HG03354 (cell line): ENCODE measurements around the gene NRXN2.

Experiments used
- ATAC-seq: cut with Tn5 transposase; IDR thresholded peaks from one replicate; pipeline ENCODE4 v1.9.1; 2021; ENCODE audit warnings: mild to moderate bottlenecking; ENCODE audit not compliant: unreplicated experiment, poor library complexity, severe bottlenecking

The NRXN2 gene

DNA sequence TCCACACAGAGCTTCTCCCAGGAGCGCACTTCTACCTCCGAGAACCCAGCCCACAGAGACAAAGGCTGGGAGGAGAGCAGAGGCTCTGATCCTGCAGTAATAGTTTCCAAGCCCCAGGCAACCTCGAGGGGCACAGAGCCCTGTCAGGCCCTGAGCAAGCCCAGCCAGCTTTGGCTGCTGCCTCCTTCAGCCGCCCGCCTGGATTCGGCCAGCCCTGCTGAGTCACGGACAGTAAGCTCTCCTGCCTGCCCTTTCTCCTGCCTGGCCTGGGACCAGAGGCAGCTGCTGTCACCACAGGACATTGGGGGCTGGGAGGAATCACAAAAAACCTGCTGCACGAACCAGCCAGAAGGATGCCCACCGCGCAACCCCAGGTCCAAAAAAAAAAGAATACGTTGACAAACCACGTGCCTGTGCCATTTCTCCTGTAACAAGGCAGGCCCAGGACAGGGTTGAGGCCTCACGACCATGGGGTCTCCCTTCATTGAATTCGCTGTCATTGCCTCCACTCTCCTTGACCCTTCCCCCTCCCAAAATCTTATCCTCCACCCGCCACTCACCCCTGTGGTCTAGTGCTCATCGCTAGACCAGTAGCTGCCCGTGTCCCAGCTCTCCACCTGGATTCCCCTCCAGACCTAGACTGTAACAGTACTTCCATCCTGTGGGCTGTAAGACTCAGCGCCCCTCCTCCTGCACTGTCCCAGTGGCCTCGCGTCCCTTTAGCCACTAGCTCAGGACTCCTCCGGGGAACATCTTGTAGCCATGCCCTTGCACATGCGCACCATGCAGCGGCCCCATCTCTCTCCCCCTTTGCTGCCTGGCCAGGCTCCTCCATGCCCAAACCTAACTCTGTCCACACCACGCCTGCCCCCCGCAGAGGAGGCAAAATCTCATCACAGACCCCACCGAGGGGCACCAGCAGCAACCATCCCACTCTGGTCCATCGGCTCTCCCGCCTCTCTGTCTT is 139.4 kb downstream of the NRXN2 start:
- ATAC-seq = no peak

DNA sequence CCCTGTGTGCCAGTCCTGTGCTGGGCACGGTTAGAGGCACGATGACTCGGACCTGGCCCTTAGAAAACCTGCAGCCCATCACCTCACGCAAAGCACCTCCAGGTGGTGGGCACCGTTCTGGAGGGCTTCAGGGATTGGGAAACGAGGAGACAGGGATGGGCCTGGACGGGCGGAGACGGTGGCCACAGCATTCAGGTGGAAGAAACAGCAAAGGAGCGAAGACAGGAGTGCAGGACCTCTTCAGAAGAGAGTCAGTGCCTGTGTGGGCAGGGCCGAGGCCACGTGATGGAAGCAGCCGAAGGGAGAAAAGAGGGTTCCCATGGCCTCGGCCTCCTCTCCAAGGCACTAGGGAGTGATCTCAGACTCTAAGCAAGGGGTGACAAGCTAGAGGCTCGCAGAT is 140.1 kb downstream of the NRXN2 start:
- no peak for ATAC-seq

DNA sequence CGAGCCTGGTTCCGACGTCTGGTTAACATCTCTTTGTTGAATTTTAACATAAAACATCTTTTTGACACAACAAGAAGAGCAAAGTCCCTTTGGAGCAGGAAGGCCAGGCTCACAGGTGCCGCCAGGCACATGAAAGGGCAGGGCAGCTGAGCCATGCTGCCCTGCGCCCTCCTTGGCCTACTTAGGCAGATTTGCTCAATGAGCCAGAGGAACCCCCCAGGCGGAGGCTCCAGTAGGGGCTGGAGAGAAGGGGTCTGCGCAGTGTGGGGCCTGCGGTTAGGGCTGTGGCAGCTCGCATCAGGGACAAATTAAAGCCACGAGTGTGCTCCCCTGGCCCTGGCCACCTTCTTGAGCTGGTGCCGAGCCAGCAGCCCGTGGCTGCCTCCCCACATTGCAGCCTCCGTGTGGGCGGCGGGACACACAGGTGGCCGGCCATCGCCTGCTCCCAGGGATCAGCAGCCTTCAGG is 141.9 kb downstream of the NRXN2 start:
- ATAC-seq = no peak

DNA sequence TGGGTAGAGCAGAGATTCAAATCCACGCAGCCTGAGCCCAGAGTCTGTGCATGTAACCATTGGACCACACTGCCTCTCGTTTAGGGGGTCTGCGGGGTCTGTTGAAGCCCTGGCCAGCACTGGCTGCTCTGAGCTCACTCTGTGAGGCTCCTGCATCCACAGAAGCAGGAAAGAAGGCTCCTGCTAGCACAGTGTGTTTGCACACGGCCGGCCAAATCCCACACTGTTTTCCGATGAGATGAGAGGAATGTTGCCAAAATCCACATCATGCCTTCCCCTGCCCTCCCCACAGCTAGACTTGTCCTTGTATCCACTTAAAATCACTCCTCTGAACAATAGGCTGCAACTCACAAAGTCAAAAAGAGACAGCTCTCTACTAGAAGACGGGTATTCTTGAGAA is 142.6 kb downstream of the NRXN2 start:
- no peak for ATAC-seq

DNA sequence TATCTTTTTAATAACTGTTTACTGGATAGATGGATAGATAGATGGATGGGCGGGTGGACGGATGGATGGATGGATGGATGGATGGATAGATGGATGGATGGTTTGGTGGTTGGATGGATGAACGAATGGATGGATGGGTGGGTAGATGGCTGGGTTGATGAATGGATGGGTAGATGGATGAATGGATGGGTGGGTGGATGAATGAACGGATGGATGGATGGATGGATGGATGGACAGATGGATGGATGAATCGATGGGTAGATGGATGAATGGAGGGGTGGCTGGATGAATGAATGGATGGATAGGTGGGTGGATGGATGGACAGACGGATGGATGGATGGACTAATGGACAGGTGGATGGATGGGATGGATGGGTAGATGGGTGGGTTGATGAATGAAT is 145.8 kb downstream of the NRXN2 start:
- ATAC-seq = no peak

DNA sequence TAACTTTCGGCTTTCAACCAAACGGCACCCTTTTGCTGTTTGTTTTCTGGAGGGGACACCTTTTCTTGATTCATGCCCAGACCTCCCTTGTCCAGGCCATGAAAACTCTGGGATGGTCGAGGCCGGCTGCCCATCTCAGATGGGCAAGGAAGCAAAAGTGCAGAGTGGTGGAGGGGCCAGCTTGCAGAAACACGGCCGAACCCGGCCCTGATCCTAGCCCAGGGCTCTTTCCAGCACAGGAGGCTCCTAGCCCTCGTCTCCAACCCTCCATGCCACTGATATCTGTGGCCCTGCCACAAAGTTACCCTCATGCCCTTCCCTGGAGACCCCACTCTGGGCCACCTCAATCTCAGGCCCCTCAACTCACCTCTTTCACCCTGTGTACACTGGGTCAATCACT is 150.9 kb downstream of the NRXN2 start:
- no peak for ATAC-seq

DNA sequence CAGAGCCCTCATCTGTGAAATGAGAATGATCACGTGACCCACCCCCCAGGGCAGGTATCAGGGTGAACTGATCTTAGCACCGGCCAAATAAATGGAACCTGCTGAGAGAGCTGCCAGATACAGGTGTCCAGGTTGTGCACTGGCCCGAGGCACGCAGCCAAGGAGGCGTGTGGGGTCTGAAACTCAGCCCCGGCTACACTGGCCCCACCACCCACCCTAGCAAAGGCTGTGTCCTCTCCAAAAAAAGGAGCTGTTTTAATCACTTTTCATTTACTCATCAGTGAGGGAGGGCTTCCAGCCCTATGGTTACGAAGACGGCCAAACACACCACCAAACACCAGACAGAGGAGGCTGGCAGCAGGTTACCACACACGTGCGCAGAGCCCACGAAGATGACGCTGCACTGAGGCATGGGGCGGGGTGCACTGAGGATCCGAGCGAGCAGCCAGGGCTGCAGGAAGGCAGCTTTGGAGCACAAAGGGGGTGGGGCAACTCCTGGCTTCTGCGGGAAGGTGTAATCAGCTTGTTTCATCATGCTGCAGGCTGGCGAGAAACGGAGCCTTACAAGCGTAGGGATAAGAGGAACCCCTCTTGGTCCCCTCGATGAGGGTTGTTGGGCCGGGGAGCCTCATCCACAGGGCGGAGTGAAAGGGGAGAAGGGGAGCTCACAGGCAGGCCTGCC is 151.4 kb downstream of the NRXN2 start:
- ATAC-seq = no peak

DNA sequence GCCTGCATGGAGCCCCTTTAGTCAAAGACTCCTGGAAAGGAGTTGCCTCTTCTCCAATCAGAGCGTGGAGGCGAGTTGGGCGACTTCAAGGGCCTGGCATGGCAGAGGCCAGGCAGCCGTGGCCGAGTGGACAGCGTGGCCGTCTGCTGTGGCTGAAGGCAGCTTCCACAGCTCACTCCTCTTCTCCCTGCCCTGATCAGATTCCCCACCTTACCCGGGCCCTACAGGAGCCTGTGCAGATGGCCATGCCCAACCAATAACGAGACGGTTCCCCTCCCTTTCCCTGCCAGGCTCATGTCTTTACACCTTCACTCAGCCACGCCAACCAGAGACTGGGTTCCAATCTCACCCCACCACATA is 152.0 kb downstream of the NRXN2 start:
- no peak for ATAC-seq

DNA sequence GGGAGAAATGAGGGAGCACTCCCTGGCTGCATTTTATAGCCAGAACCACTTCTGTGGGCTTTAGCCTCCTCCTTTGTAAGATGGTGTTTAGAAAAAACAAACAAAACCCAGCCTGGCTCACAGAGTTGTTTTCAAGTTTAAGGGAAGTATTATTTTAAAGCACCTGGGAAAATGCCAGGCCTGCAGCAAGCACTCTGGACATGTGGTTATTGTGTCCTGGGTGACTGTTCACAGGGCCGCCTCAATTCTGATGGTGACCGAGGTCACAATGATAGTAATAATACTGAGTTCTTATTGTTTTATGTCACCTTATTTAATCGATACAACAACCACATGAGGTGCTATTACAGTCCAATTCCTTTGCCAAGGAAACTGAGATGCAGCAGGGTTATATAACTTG is 152.7 kb downstream of the NRXN2 start:
- ATAC-seq = no peak

DNA sequence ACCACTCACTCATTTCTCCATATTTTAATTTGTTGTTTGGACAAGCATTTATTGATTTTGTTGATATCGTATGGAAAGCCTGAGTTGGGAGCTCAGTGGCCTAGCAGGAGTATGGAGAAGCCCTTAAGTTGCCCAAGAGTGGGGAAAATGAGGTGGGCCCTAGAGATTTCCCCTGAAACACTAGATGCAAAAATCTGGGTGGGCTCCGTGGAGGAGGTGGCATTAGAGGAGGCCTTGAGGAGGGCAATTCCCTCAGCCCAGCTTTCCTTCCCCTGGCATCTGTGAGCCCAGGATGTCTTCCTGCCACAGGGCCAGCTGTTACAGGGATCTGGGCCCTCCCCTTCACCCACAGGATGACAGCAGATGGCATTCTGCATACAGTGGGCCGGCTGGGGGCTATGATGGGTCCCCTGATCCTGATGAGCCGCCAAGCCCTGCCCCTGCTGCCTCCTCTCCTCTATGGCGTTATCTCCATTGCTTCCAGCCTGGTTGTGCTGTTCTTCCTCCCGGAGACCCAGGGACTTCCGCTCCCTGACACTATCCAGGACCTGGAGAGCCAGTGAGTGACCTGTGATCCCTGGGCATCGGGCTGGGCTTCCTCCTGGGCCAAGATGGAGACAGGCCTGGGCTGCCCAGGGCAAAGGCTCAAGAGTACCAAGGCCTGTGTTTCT is 153.6 kb downstream of the NRXN2 start:
- no peak for ATAC-seq

DNA sequence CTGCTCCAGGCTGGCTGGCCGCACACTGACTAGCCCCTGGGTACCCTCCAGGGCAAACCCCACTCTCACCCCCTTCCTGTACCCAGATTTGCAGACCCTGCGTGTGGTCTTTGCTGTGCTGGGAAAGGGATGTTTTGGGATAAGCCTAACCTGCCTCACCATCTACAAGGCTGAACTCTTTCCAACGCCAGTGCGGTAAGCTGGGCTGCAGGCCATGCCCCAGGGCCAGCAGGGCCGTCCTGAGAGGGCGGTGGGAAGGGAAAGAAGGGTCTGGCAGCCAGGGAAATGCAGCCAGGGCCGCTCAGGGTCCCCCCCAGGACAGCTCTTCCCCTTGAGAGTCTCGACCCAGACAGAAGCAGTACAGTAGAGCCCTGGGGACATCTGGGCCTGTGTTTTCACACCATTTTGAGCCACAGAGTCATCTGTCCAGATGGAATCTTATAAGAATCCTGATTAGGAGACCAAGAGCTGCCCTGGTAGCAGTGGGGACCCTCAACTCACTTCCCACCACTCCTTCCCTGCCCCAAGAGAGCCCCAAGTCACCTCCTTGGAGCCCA is 154.3 kb downstream of the NRXN2 start:
- ATAC-seq = no peak

DNA sequence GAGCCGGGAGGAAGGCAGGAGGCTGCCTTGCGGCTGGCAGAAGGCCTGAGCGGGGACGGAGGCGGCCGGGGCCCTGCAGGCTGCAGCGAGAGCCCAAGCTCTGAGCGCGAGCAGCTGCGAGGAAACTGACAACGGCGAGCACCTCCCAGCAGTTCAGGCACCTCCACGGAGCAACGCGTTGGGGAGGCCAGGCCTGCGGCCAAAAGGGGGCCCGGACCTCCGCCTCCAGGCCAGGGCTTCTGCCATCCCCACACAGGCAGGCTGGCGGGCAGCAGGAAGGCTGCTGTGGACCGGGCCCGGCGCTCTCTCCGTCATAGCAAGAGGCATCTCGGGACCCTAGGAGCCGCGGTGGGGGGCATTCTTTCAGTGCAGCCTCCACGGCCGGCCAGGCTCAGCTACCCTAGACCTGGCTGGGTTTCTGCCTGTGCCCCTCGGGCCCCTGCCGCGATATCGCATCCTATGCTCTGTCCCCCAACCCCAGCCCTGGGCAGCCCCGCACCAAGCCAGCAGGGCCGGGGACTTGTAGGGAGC is 154.9 kb downstream of the NRXN2 start:
- no peak for ATAC-seq

DNA sequence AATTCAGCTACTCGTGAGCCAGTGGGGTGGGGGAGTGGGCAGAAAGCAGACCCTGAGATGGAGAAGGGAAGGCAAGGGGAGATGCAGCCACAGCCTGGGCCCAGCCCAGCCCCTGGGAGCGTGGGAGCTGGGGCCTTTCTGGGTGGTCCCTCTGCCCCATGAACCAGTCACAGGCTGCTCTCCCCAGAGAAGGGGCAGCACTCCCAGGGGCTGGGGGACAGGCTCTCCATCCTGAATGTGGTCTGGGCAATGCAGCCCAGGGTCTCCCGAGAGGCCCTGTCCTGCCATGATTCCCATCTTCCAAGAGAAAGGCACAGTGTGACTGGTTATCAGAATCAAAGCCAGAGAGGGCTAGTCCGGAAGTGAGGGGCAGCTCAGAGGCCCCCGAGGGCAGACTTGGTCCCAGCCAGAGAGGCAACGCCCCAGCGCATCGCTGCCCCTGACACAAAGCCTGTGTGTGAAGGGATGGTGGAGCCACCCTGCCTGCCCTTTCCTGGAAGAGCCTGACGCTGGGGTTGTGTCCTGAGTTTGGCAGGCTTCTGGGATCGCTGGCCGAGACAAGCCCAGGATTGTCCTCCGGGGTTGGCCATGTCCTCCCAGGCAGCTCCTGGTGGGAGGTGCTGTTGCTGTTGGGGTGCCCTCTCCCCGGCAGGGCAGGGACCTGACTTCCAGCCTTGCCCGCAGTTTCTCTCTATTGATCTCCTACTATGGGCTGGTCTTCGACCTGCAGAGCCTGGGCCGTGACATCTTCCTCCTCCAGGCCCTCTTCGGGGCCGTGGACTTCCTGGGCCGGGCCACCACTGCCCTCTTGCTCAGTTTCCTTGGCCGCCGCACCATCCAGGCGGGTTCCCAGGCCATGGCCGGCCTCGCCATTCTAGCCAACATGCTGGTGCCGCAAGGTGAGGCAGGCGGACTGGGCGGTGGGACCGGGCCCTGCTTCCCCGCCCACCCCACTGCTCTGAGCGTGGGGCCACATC is 155.8 kb downstream of the NRXN2 start:
- no peak for ATAC-seq

DNA sequence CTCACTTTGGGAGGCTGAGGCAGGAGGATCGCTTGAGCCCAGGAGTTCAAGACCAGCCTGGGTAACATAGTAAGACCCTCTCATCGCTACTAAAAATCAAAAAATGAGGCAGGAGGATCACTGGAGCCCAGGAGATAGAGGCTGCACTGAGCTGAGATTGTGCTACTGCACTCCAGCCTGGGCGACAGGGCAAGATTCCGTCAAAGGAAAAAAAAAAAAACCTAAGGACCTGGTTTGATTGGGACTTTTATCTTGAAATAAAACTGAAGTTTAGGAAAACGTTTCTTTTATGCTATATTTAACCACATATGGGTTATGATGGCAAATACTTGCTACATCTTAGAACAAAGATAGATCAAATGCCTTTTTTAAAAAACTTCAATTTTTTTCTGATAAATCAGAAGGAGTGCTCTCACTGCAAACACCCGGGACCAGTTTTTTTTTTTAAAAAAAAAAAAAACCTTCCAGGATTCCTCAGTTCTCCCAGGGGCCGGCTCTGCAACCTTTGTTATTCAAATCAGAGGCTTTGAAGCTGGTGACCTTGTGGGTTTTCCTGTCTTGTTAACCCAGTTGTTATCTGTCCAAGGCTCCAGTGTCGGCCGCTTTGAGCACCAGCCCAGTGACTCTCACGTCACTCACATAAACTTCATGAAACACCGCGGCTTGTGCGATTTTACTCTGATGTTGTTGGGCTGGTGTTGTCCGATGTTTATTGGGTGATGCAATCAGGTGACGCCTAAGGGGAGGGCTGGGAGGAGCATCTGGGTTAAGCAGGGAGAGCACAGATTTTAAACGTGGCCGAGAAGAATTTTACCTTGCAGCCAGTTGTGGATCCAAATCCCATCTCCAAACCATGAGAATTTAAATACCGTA is 156.7 kb downstream of the NRXN2 start:
- ATAC-seq = no peak

DNA sequence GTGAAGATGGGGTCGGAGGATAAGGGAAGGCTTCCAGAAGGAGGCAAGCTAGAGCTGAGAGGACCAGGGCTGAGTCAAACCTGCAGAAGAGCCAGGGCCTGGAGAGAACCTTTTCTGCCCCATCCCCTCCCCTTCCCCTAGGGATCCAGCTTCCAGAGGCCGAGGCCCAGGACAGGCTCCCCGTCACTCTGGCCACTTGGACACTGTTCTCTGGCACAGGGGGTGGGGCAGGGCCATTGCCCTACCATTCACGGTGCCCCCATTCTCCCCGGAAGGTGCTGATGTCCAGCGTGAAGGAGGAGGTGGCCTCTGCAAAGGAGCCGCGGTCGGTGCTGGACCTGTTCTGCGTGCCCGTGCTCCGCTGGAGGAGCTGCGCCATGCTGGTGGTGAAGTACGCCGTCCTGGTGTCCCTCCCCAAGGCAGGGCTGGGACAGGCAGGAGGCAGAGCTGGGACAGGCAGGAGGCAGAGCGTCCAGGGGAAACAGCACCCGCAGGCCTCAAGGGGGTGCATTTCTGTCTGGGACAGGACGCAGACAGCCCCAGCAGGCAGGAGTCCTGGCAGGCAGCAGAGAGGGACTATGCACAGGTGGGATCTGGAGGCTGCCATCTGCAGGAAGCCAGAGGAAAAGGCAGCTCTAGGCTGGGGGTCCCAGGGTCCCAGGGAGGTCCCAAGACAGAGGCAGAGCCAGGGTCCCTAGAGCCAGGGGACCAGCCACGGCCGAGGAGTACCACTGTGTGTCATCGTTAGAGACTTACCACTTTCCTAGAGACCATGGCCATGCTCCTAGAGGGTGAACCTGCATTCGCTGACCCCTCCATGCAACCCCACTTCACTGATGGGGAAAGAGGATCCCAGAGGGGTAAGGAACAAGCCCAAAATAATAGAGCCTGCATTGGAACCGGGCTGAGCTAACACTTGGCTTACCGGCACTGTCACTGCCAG is 157.8 kb downstream of the NRXN2 start:
- no peak for ATAC-seq

DNA sequence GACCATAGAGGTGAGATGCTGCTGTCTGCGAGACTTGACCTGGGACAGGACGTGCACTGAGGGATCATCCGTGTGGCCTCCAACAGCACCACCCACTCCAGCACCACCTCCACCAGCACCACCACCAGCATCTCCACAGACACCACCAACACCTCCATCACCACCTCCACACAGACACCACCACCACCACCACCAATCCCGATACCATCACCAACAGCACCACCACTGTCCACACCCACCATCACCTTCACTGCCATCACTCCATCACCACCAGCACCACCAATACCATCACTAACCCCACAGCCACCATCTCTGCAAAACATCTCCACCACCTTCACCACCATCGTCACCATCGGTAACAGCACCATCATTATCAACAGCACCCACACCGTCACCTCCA is 158.6 kb downstream of the NRXN2 start:
- ATAC-seq = no peak

DNA sequence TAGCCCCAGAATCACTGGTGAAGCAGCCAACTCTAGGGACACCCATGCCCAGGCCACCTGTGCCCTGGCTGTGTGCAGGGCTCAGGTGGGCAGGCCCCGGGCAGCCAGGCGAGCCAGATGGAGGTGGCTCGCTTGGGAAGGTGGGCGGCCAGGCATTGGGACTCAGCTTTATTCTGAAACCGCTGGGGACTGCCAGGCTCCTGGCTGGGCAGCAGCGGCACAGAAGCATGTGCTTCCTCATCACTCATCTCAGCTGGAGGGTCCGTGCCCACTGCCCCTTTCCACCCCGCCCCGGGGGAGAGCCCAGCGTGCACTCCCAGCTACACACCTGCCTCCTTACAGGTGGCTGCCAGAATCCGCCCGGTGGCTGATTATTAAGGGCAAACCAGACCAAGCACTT is 159.0 kb downstream of the NRXN2 start:
- no peak for ATAC-seq
